SK-N-SH (cell line): ENCODE data around the gene ZNF503.

Experiments
- CTCF ChIP-seq: fragments of 200-600 bp; sonication (generic); IDR thresholded peaks from 2 replicates; pipeline ENCODE4 v1.6.1; 2017; ENCODE audit warnings: antibody characterized with exemption, mild to moderate bottlenecking, moderate library complexity
- EZH2phosphoT487 ChIP-seq: fragments of 200-600 bp; sonication (generic); IDR thresholded peaks from 2 replicates; pipeline ENCODE4 v1.6.1; 2017; ENCODE audit warnings: low read depth, mixed run types, mild to moderate bottlenecking, antibody characterized with exemption, moderate library complexity, borderline replicate concordance
- FOSL2 ChIP-seq: IDR thresholded peaks from 2 replicates; pipeline ENCODE4 v1.4.0; 2012; ENCODE audit warnings: low read depth, mild to moderate bottlenecking, moderate library complexity, borderline replicate concordance
- POLR2AphosphoS5 ChIP-seq: IDR thresholded peaks from 2 replicates; pipeline ENCODE4 v1.6.1; 2012; ENCODE audit warnings: low read depth, low read length
- RAD21 ChIP-seq: IDR thresholded peaks from 2 replicates; pipeline ENCODE4 v1.6.1; 2012; ENCODE audit warnings: mild to moderate bottlenecking, low read length
- RCOR1 ChIP-seq: fragments of 150-350 bp; IDR thresholded peaks from 2 replicates; pipeline ENCODE4 v1.6.1; 2017; ENCODE audit warnings: antibody characterized with exemption, low read length
- SIN3A ChIP-seq: IDR thresholded peaks from 2 replicates; pipeline ENCODE4 v1.6.1; 2012; ENCODE audit warnings: low read depth, mild to moderate bottlenecking, low read length, moderate library complexity, borderline replicate concordance
- SMC3 ChIP-seq: IDR thresholded peaks from 2 replicates; pipeline ENCODE4 v1.6.1; 2012; ENCODE audit warnings: low read depth, low read length, improper control_type of control experiment
- USF2 ChIP-seq: fragments of 150-350 bp; IDR thresholded peaks from 2 replicates; pipeline ENCODE4 v1.6.1; 2017; ENCODE audit warnings: antibody characterized with exemption, low read length, low read depth, borderline replicate concordance

GRCh38 chr10:75433216-75433615 lies 31.7 kb upstream of the ZNF503 start:
- TF ChIP-seq SMC3 = no peak
- TF ChIP-seq SIN3A = no peak
- TF ChIP-seq CTCF = no peak
- TF ChIP-seq USF2 = no peak
- no peak for TF ChIP-seq POLR2AphosphoS5
- no peak for TF ChIP-seq EZH2phosphoT487
- TF ChIP-seq FOSL2 = no peak
- TF ChIP-seq RCOR1 = no peak
- TF ChIP-seq RAD21 = no peak
